Activated T-helper 2 cell treated with anti-CD3 and anti-CD28 coated beads, Interferon-gamma antibody, Interleukin-2, Interleukin-4, amounts not matched to agents 10 μg/mL and 5 μg/mL and 100 μg/mL, durations not matched to agents 14 hours and 24 hours and 36 hours (primary cell): ENCODE data around the gene NOSTRIN. TPM values are rescaled to one million over a fixed set of nuclear protein-coding genes. Genes with fewer than 3 reads are reported as not detected.
"Not testable (repeated sequence)": the region's sequence is repeated elsewhere in the genome, so short reads cannot be mapped to it uniquely, and the experiment has no call there.

Experiments
- DNase-seq: peaks from one replicate; pipeline ENCODE4 v3.0.0; 2021; ENCODE audit warnings: low spot score
- H3K27ac Mint-ChIP-seq: one replicate; pipeline ENCODE4 v1.8.0; 2021; ENCODE audit warnings: mixed read lengths
- H3K27me3 Mint-ChIP-seq: one replicate; pipeline ENCODE4 v1.8.0; 2021; ENCODE audit warnings: low read depth, mixed read lengths
- H3K36me3 Mint-ChIP-seq: one replicate; pipeline ENCODE4 v1.8.0; 2021; ENCODE audit warnings: low read depth, mixed read lengths
- H3K4me1 Mint-ChIP-seq: one replicate; pipeline ENCODE4 v1.8.0; 2021; ENCODE audit warnings: low read depth, mixed read lengths
- H3K4me3 Mint-ChIP-seq: one replicate; pipeline ENCODE4 v1.8.0; 2021; ENCODE audit warnings: low read depth, mild to moderate bottlenecking, moderate library complexity, mixed read lengths
- H3K9me3 Mint-ChIP-seq: one replicate; pipeline ENCODE4 v1.8.0; 2021; ENCODE audit warnings: mixed read lengths
- intact Hi-C: fragments of 100-400 bp; cut with micrococcal nuclease; formaldehyde crosslinking; loops from one replicate; pipeline ENCODE4 v1.15.1; 2023
- total RNA-seq: library from RNA; stranded (reverse); gene quantifications from 2 replicates; pipeline ENCODE4 v1.2.3, GENCODE V29; 2022

NOSTRIN gene
- total RNA-seq, 1 donor from 2014 or later, result not detected

- H3K36me3 Mint-ChIP-seq, result peaks cover 17% of the 10 kb centered on the region
- no peaks in the 10 kb centered on the region for H3K27me3 Mint-ChIP-seq
- H3K9me3 Mint-ChIP-seq, result no peaks in the 10 kb centered on the region
- intact Hi-C loops, result no loop called here
- no peak overlapping the region for H3K27ac Mint-ChIP-seq
- DNase-seq, result no peak
- no peak overlapping the region for H3K4me3 Mint-ChIP-seq
- H3K4me1 Mint-ChIP-seq, result no peaks in the 10 kb centered on the region
Observed at GRCh38 chr2:168849610-168850009, 47.2 kb downstream of the NOSTRIN start.

GRCh38 chr2:168850846-168851245 is 48.4 kb downstream of the NOSTRIN start:
- Mint-ChIP-seq H3K4me3 (no peak overlapping the region), H3K4me1 (no peaks in the 10 kb centered on the region), H3K9me3 (no peaks in the 10 kb centered on the region), H3K27me3 (no peaks in the 10 kb centered on the region), H3K36me3 (peaks cover 26% of the 10 kb centered on the region), H3K27ac (no peak overlapping the region)
- intact Hi-C loops, result no loop called here
- DNase-seq, result no peak

- Mint-ChIP-seq H3K4me1 (no peaks in the 10 kb centered on the region), H3K27ac (no peak overlapping the region), H3K9me3 (no peaks in the 10 kb centered on the region), H3K27me3 (no peaks in the 10 kb centered on the region), H3K36me3 (peaks cover 28% of the 10 kb centered on the region), H3K4me3 (no peak overlapping the region)
- no peak for DNase-seq
- intact Hi-C loops, result no loop called here
Observed at GRCh38 chr2:168851674-168852320, 49.4 kb downstream of the NOSTRIN start.

GRCh38 chr2:168852481-168852880 is 50.0 kb downstream of the NOSTRIN start:
- intact Hi-C loops, result no loop called here
- no peaks in the 10 kb centered on the region for H3K27me3 Mint-ChIP-seq
- H3K4me1 Mint-ChIP-seq, result no peaks in the 10 kb centered on the region
- H3K4me3 Mint-ChIP-seq, result no peak overlapping the region
- DNase-seq, result no peak
- no peak overlapping the region for H3K27ac Mint-ChIP-seq
- peaks cover 34% of the 10 kb centered on the region for H3K36me3 Mint-ChIP-seq
- H3K9me3 Mint-ChIP-seq, result no peaks in the 10 kb centered on the region

GRCh38 chr2:168853471-168853870 is 51.0 kb downstream of the NOSTRIN start:
- peaks cover 36% of the 10 kb centered on the region for H3K36me3 Mint-ChIP-seq
- no peak overlapping the region for H3K4me3 Mint-ChIP-seq
- no peaks in the 10 kb centered on the region for H3K9me3 Mint-ChIP-seq
- no peak for DNase-seq
- intact Hi-C loops, result no loop called here
- no peak overlapping the region for H3K27ac Mint-ChIP-seq
- no peaks in the 10 kb centered on the region for H3K4me1 Mint-ChIP-seq
- H3K27me3 Mint-ChIP-seq, result no peaks in the 10 kb centered on the region

- no peaks in the 10 kb centered on the region for H3K27me3 Mint-ChIP-seq
- H3K36me3 Mint-ChIP-seq, result peaks cover 43% of the 10 kb centered on the region
- no peak overlapping the region for H3K4me3 Mint-ChIP-seq
- intact Hi-C loops, result no loop called here
- no peaks in the 10 kb centered on the region for H3K4me1 Mint-ChIP-seq
- no peak for DNase-seq
- H3K9me3 Mint-ChIP-seq, result no peaks in the 10 kb centered on the region
- H3K27ac Mint-ChIP-seq, result no peak overlapping the region
Observed at GRCh38 chr2:168854651-168855050, 52.2 kb downstream of the NOSTRIN start.

GRCh38 chr2:168855601-168856000 is 53.2 kb downstream of the NOSTRIN start:
- intact Hi-C loops, result no loop called here
- Mint-ChIP-seq H3K36me3 (peaks cover 44% of the 10 kb centered on the region), H3K27me3 (no peaks in the 10 kb centered on the region), H3K9me3 (no peaks in the 10 kb centered on the region), H3K4me3 (no peak overlapping the region), H3K4me1 (no peaks in the 10 kb centered on the region), H3K27ac (no peak overlapping the region)
- DNase-seq, result no peak

- intact Hi-C loops, result no loop called here
- no peaks in the 10 kb centered on the region for H3K9me3 Mint-ChIP-seq
Observed at GRCh38 chr2:168858146-168858545, 55.7 kb downstream of the NOSTRIN start.

GRCh38 chr2:168867164-168867563 is 64.7 kb downstream of the NOSTRIN start:
- H3K27me3 Mint-ChIP-seq, DNase-seq, H3K27ac Mint-ChIP-seq, H3K4me3 Mint-ChIP-seq, intact Hi-C loops, H3K9me3 Mint-ChIP-seq, H3K4me1 Mint-ChIP-seq: not testable (repeated sequence)
- H3K36me3 Mint-ChIP-seq, result peaks cover 74% of the 10 kb centered on the region

More at GRCh38 chr2:168858146-168858545, 55.7 kb downstream of the NOSTRIN start:
- DNase-seq, result no peak
- no peaks in the 10 kb centered on the region for H3K4me1 Mint-ChIP-seq
- H3K27me3 Mint-ChIP-seq, result no peaks in the 10 kb centered on the region
- H3K27ac Mint-ChIP-seq, result no peak overlapping the region
- no peak overlapping the region for H3K4me3 Mint-ChIP-seq
- peaks cover 54% of the 10 kb centered on the region for H3K36me3 Mint-ChIP-seq

- H3K4me1 Mint-ChIP-seq, DNase-seq, H3K27ac Mint-ChIP-seq, intact Hi-C loops, H3K27me3 Mint-ChIP-seq, H3K4me3 Mint-ChIP-seq, H3K9me3 Mint-ChIP-seq: not testable (repeated sequence)
- peaks cover 78% of the 10 kb centered on the region for H3K36me3 Mint-ChIP-seq
Observed at GRCh38 chr2:168870369-168870768, 67.9 kb downstream of the NOSTRIN start.

GRCh38 chr2:168870824-168871223 is 68.4 kb downstream of the NOSTRIN start:
- H3K27ac Mint-ChIP-seq, H3K4me3 Mint-ChIP-seq: not testable (repeated sequence)

GRCh38 chr2:168874368-168875054 is 72.1 kb downstream of the NOSTRIN start:
- H3K27ac Mint-ChIP-seq, result no peak overlapping the region
- no peaks in the 10 kb centered on the region for H3K9me3 Mint-ChIP-seq
- DNase-seq, result no peak
- H3K36me3 Mint-ChIP-seq, result peaks cover 54% of the 10 kb centered on the region
- intact Hi-C loops, result no loop called here
- H3K27me3 Mint-ChIP-seq, result no peaks in the 10 kb centered on the region
- H3K4me3 Mint-ChIP-seq, result no peak overlapping the region
- peaks cover 10% of the 10 kb centered on the region for H3K4me1 Mint-ChIP-seq

More at GRCh38 chr2:168870824-168871223, 68.4 kb downstream of the NOSTRIN start:
- DNase-seq, intact Hi-C loops, H3K27me3 Mint-ChIP-seq, H3K9me3 Mint-ChIP-seq, H3K4me1 Mint-ChIP-seq: not testable (repeated sequence)
- H3K36me3 Mint-ChIP-seq, result peaks cover 77% of the 10 kb centered on the region

- DNase-seq, H3K27me3 Mint-ChIP-seq, H3K27ac Mint-ChIP-seq, H3K9me3 Mint-ChIP-seq, H3K4me3 Mint-ChIP-seq, intact Hi-C loops: not testable (repeated sequence)
- Mint-ChIP-seq H3K36me3 (peaks cover 42% of the 10 kb centered on the region), H3K4me1 (peaks cover 30% of the 10 kb centered on the region)
Observed at GRCh38 chr2:168882163-168882562, 79.7 kb downstream of the NOSTRIN start.
